ENCODE measurements around the gene DLGAP4. TPM values are rescaled to one million over a fixed set of nuclear protein-coding genes. Genes with fewer than 3 reads are reported as not detected.

Gene DLGAP4
- 10 to 100 TPM; 40.2 to 44.2 TPM for total RNA-seq

GRCh38 chr20:36305602-36306551 lies at the start of gene DLGAP4:
Gene DLGAP4, plus strand, starts transcription at chr20:36306339. Its CDS starts 125,379 bp downstream, at chr20:36431718.
- ChIA-PET POLR2A (no interaction called here), CTCF (no interaction called here)
- no peak within 1 kb of the TSS for H3K27ac Mint-ChIP-seq
- no peak for DNase-seq
- peaks cover 2% of the 10 kb centered on the region for H3K4me1 Mint-ChIP-seq
- no peak within 1 kb of the TSS for H3K4me3 Mint-ChIP-seq
- no peaks in the 10 kb centered on the region for H3K36me3 Mint-ChIP-seq (ENCODE audit: low read depth)
- H3K9me3 Mint-ChIP-seq: no peaks in the 10 kb centered on the region
- H3K27me3 Mint-ChIP-seq: peaks cover 58% of the 10 kb centered on the region

DNA sequence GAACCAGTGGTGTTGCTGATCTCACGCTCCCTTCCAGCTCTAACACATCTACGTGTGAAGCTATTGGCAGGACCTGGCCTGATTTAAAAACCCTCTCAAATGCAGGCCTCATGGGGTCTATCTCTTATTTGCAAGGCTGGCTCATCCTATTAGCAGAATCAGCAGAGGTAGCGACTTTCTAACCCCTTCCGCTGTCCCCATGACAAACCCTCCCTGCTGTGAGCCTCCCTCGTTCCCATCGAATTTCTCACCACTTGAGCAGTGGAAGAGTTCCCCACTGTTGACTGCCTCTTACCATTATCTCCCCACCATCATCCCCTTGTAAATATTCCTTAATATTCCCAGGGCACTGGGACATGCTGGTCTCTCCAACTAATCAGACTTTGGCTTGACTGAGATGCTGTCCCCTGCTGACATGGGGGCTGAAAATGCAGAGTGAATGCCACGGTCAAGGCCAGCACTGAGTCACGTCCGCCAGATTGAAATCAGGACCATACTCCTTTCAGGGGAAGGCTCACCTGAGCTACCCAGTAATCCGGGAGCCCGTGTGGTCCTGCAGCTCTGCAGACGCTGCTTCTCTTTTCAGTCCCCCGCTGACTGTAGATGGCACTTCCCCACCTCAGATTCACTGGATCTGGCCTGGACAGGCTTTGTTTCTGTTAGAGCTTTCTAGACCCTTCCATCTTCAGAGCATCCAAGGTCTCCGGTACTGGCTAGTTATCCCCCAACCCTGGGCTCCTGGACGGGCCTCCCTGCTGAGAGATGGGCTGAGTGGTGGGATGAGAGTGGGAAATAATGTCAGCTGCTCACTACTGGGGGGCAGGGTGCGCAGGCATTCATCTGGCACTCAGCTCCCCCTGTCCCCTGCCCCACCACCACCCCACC lies 46.7 kb upstream of the DLGAP4 start:
- no peak overlapping the region for H3K4me3 Mint-ChIP-seq
- ChIA-PET CTCF (no interaction called here), POLR2A (no interaction called here)
- no peaks in the 10 kb centered on the region for H3K9me3 Mint-ChIP-seq
- H3K4me1 Mint-ChIP-seq: no peaks in the 10 kb centered on the region
- no peak overlapping the region for H3K27ac Mint-ChIP-seq
- no peak for DNase-seq
- H3K27me3 Mint-ChIP-seq: no peaks in the 10 kb centered on the region
- H3K36me3 Mint-ChIP-seq (ENCODE audit: low read depth): peaks cover 18% of the 10 kb centered on the region

DNA sequence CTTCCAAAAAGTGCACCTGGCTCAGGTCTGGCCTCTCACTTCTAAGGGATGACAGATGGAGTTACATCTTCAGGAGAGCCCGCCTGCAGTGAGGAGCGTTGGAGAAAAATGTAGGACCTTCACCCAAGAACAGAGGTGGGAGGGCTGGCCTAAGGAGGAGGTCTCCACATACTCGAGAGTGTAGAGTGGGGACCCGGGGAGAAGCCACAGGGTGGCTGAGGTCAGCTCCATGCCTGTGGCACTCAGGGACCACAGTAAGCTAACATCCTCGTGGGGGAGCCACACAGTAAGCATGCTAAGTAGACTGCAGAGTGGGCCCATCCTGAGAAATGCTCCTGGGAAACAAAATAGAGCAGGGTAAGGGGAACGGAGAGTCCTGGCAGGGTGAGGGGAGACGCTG lies 45.8 kb upstream of the DLGAP4 start:
- POLR2A ChIA-PET: no interaction called here

GRCh38 chr20:36261389-36262105 lies 44.6 kb upstream of the DLGAP4 start:
- CTCF ChIA-PET: no interaction called here
- no peaks in the 10 kb centered on the region for H3K4me1 Mint-ChIP-seq
- H3K27ac Mint-ChIP-seq: no peak overlapping the region
- peaks cover 7% of the 10 kb centered on the region for H3K36me3 Mint-ChIP-seq (ENCODE audit: low read depth)
- POLR2A ChIA-PET: no interaction called here
- H3K4me3 Mint-ChIP-seq: no peak overlapping the region
- H3K9me3 Mint-ChIP-seq: no peaks in the 10 kb centered on the region
- H3K27me3 Mint-ChIP-seq: no peaks in the 10 kb centered on the region
- DNase-seq: no peak

More for the DNA sequence above, 45.8 kb upstream of the DLGAP4 start:
- Mint-ChIP-seq H3K4me3 (no peak overlapping the region), H3K4me1 (no peaks in the 10 kb centered on the region), H3K36me3 (ENCODE audit: low read depth) (peaks cover 15% of the 10 kb centered on the region), H3K9me3 (no peaks in the 10 kb centered on the region), H3K27ac (no peak overlapping the region), H3K27me3 (no peaks in the 10 kb centered on the region)
- no peak for DNase-seq
- CTCF ChIA-PET: no interaction called here

- Mint-ChIP-seq H3K4me1 (no peaks in the 10 kb centered on the region), H3K27ac (no peak overlapping the region), H3K36me3 (ENCODE audit: low read depth) (no peaks in the 10 kb centered on the region), H3K9me3 (no peaks in the 10 kb centered on the region), H3K4me3 (no peak overlapping the region), H3K27me3 (no peaks in the 10 kb centered on the region)
- ChIA-PET POLR2A (interaction anchor here (0.6 kb wide), 1 partner anchor 26 kb away, joined by 3 read pairs; the partner anchor contains the start of gene AAR2), CTCF (no interaction called here)
- no peak for DNase-seq
Observed at GRCh38 chr20:36262440-36262839, 43.7 kb upstream of the DLGAP4 start.

DNA sequence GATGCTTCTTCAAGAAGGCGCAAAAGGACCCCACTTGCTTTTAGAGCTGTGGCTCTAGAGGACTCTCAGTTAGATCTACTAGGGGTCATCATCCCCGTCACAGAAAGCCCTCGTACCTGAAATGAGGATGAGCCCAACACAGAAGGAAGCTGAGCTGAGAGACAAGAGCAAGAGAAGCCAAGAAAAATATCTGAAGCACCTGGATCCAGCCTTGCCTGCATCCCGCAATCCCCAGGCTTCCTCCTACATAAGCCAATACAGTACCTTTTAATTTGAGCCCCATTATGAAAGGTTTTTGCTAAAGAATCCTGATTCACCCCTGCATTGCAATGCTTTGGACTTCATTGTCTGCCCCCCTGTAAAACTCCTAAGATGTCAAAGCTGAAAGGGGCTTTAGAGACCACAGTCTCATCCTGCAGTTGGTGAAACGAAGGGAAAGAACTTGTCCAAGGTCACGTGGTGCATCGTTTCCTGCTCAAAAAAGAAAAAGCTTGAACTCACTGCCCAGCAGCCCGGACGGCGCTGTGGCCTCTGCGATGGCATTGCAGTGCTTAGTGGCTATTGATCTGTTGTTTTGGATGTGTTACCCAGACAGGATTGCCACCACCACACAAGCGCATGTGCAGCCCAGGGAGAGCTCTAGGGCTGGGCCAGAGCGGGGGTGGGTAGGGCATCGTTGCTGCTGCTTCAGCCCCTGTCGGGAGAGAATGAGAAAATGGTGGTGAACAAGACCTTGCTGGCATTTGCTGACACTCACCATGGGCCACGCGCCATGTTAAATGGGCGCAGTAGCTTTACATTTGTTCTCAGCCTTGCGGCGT lies 41.5 kb upstream of the DLGAP4 start:
- Mint-ChIP-seq H3K4me1 (no peaks in the 10 kb centered on the region), H3K27me3 (peaks cover 3% of the 10 kb centered on the region), H3K36me3 (ENCODE audit: low read depth) (no peaks in the 10 kb centered on the region), H3K9me3 (no peaks in the 10 kb centered on the region), H3K27ac (no peak overlapping the region), H3K4me3 (no peak overlapping the region)
- POLR2A ChIA-PET: no interaction called here
- CTCF ChIA-PET: interaction anchor here (0.6 kb wide), 1 partner anchor 139 kb away, joined by 4 read pairs; no protein-coding TSS in a partner anchor
- no peak for DNase-seq

GRCh38 chr20:36266189-36266588 lies 40.0 kb upstream of the DLGAP4 start:
- ChIA-PET CTCF (no interaction called here), POLR2A (no interaction called here)
- H3K27me3 Mint-ChIP-seq: peaks cover 3% of the 10 kb centered on the region
- H3K4me3 Mint-ChIP-seq: no peak overlapping the region
- no peaks in the 10 kb centered on the region for H3K4me1 Mint-ChIP-seq
- DNase-seq: no peak
- no peaks in the 10 kb centered on the region for H3K36me3 Mint-ChIP-seq (ENCODE audit: low read depth)
- no peak overlapping the region for H3K27ac Mint-ChIP-seq
- no peaks in the 10 kb centered on the region for H3K9me3 Mint-ChIP-seq

DNA sequence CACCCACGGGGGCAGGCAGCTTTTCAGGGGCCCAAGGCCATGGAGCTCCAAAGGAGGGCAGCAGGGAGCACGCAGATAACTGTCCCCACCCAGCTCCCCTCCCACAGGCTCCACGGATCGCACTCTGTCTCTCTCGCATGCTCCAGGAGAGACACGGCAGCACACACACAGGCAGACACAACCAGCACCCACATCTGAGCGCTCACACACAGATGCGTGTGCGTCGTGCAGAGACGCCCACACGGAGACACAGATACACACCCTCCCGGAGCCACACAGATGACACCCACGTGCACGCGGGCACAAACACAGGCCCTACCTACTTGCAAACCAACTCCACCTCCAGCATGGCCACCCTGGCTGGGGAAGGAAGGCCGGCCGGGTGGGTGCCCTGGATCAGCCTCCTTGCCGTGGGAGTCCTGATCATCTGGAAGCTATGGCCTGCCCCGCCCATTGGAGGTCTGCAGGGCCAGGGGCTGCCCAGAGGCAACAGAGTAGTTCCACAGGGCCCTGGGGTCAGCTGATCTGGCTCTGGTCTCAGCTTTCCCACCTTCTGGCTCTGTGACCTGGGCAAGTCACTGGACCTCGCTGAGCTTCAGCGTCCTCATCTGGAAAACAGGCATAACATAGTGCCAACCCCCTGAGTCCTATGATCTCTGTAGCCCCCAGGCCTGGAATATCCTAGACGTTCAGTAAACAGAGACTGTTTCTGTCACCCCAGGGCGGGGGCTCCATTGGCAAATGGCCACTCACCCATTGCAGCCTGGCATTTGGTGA lies 38.3 kb upstream of the DLGAP4 start:
- CTCF ChIA-PET: no interaction called here
- POLR2A ChIA-PET: no interaction called here
- H3K27ac Mint-ChIP-seq: no peak overlapping the region

DNA sequence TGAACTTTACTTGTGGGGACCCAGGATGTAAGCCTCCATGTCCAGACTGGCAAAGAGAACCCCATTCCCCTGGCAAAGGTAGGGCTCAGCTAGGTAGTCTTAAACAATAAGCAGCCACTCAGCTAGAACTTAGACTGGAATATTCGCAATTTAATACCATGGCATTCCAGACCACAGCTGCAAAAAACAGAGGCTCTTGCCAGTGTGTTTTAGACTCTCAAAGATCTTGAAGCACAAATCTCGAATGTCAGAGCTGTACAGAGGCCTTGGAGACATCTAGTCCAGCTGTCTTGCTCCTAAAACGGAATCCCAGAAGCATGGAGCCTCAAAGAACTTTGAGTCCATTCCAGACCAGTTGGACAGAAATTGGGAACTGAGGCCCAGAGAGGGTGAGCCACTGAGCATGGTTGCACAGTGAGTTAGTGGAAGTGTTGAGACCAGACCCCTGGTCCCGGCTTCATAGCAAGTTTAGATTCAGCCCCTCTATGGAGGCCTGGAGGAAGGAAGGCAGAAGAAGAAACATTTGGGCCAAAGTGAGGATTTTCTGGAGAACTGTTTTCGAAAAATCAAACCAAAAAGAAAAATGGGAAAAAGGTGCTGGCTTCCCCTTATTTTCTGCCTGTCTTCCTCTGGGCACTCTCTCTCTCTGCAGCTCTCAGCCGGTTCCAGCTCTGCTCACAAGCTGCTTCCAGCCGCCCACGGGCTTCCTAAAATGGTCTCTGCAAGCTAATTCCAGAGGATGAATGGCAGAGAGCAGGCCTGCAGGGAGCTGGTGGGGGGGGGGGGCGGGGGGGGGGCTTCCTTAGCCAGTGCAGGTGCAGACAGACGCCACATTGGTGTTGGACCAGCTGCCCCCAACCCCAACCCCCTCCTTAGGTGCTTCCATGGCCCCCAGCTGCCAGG lies 37.4 kb upstream of the DLGAP4 start:
- Mint-ChIP-seq H3K4me3 (no peak overlapping the region), H3K27ac (no peak overlapping the region), H3K9me3 (no peaks in the 10 kb centered on the region), H3K4me1 (no peaks in the 10 kb centered on the region), H3K27me3 (peaks cover 3% of the 10 kb centered on the region), H3K36me3 (ENCODE audit: low read depth) (no peaks in the 10 kb centered on the region)
- DNase-seq: no peak
- ChIA-PET POLR2A (no interaction called here), CTCF (no interaction called here)

More for the DNA sequence above, 38.3 kb upstream of the DLGAP4 start:
- DNase-seq: no peak
- Mint-ChIP-seq H3K4me3 (no peak overlapping the region), H3K4me1 (no peaks in the 10 kb centered on the region), H3K27me3 (peaks cover 3% of the 10 kb centered on the region), H3K36me3 (ENCODE audit: low read depth) (no peaks in the 10 kb centered on the region), H3K9me3 (no peaks in the 10 kb centered on the region)

DNA sequence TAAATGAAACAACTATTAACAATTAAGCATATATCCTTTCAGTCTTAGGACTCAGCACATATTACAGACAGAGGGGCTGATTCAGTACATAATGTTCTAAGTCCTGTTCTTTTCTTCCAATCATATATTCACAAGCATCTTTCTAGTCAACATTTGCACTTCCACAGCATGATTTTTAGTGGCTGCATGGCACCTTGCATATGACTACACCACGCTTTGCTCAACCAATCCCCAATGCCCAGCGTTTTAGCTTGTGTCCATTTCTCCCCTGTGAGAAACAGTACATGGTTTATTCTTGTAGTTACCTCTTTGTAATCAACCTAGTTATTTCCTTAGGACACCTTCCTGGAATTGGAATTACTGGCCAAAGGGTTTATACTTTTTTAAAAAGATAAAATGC lies 36.6 kb upstream of the DLGAP4 start:
- POLR2A ChIA-PET: no interaction called here
- H3K9me3 Mint-ChIP-seq: no peaks in the 10 kb centered on the region
- H3K4me1 Mint-ChIP-seq: no peaks in the 10 kb centered on the region
- no peaks in the 10 kb centered on the region for H3K36me3 Mint-ChIP-seq (ENCODE audit: low read depth)
- H3K27me3 Mint-ChIP-seq: peaks cover 3% of the 10 kb centered on the region
- no peak overlapping the region for H3K4me3 Mint-ChIP-seq
- CTCF ChIA-PET: no interaction called here
- DNase-seq: no peak
- no peak overlapping the region for H3K27ac Mint-ChIP-seq

Data from activated CD4-positive, alpha-beta memory T cell treated with anti-CD3 and anti-CD28 coated beads, Interleukin-2, amount 10 ng/mL, durations not matched to agents 7 days and 5 days (primary cell).